PFSK-1 (cell line): ENCODE results near the gene TMEM62.

ENCODE experiments used
- FOXP2 ChIP-seq: optimal IDR thresholded peaks from 2 replicates; pipeline ENCODE3; 2011; ENCODE audit warnings: borderline replicate concordance, control low read depth, inconsistent platforms; ENCODE audit not compliant: insufficient read depth; ENCODE audit errors: extremely low read length, extremely low read depth
- POLR2AphosphoS5 ChIP-seq: IDR thresholded peaks from 2 replicates; pipeline ENCODE4 v1.6.1; 2012; ENCODE audit warnings: low read depth, mild to moderate bottlenecking, control low read depth, low read length, moderate library complexity
- REST ChIP-seq, 2 experiments: IDR thresholded peaks; 2 replicates each; pipeline versions ENCODE4 v1.6.1 to v1.8.0; 2011 to 2012; ENCODE audit warnings: low read depth in 2 of 2, low read length in 2 of 2, control low read depth in 1 of 2, inconsistent platforms in 1 of 2, mild to moderate bottlenecking in 1 of 2, moderate library complexity in 1 of 2; ENCODE audit not compliant: insufficient read depth in 1 of 2
- SIN3A ChIP-seq: IDR thresholded peaks from 2 replicates; pipeline ENCODE4 v1.6.1; 2012; ENCODE audit warnings: mild to moderate bottlenecking, low read length, moderate library complexity, borderline replicate concordance; ENCODE audit not compliant: insufficient read depth
- TAF1 ChIP-seq: IDR thresholded peaks from 2 replicates; pipeline ENCODE4 v1.6.1; 2012; ENCODE audit warnings: low read length, control low read depth, borderline replicate concordance; ENCODE audit not compliant: insufficient read depth

GRCh38 chr15:43207024-43207423 is 73.6 kb downstream of the TMEM62 start:
- TF ChIP-seq POLR2AphosphoS5 (no peak), REST (IDR thresholded peaks at IDR 0.05; ENCODE audit: insufficient read depth in 1 of 2, low read depth in 2 of 2, low read length in 2 of 2) (no peak), TAF1 (no peak), SIN3A (no peak), FOXP2 (no peak)
